Measurements from ENCODE around the gene MRPL34. TPM values are rescaled to one million over a fixed set of nuclear protein-coding genes. Genes with fewer than 3 reads are reported as not detected.

The MRPL34 gene
- total and polyA plus RNA-seq, 10 donors, result 37.5 to 153 (median 74.7) TPM

DNA sequence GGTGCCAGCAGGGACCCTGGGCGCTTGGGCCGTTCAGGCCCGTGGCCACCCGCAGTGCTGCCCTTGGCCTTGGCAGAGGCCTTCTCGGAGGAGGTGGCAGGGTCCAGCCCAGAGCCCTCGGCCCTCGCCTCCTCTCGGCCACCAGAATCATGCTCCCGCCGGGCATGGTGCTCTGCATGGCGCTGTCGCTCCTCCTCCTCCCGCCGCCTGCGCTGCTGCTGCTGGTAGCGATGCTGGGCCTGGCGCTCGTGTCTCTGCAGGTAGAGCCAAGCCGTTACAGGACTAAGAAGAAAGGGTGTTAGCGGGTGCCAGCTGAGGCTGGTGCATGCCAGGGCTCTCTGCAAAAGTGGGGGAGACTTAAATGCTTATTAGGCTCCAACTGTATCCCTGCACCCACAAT, 19.5 kb downstream of the MRPL34 start:
- no peak overlapping the region for H3K27ac ChIP-seq
- H3K4me3 ChIP-seq, result no peak overlapping the region
- TF ChIP-seq POLR2A (IDR thresholded peaks at IDR 0.05), result no peak
- TF ChIP-seq POLR2AphosphoS5 (IDR thresholded peaks at IDR 0.05), result peak in 1 of 3 donors; percentile 38
- WGBS, 5 donors, result 92 to 97% (median 95%) methylated on average over 13 to 20 of the region's 20 CpGs
- peaks cover 0 to 38% (median 21%) of the 10 kb centered on the region in 6 donors for H3K36me3 ChIP-seq
- DNase-seq, result no peak
- peaks cover 0 to 21% (median 15%) of the 10 kb centered on the region in 7 donors for H3K27me3 ChIP-seq (replicated peaks in 1 of 7)
- peaks cover 8 to 47% (median 29%) of the 10 kb centered on the region in 6 donors for H3K4me1 ChIP-seq
- intact Hi-C loops (cut with DNase I; ENCODE audit: low total_unique reads), result no loop called here
- H3K9me3 ChIP-seq, result no peaks in the 10 kb centered on the region

DNA sequence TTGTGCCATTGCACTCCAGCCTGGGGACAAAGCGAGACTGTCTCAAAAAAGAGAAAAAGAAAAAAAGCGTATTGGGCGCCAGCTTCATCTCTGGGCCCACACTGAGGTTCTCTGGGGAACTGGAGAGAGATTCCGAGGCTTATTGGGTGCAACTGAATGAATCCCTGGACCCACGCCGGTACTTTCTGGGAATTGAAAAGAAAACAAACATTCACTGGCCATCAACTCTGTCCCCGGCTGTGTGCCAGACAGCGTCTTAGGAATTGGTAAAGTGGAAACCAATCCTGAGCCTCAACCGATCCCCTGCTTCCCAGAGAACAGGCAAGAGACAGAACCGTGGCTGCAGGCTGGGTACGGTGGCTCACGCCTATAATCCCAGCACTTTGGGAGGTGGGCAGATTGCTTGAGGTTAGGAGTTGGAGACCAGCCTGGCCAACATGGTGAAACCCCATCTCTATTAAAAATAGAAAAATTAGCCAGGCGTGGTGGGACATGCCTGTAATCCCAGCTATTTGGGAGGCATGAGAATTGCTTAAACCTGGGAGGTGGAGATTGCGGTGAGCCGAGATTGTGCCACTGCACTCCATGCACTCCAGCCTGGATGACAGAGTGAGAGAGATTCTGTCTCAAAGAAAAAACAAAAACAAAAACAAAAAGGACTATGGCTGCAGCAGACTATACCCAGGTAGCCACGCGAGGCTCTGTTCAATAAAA, 20.4 kb downstream of the MRPL34 start:
- no peak overlapping the region for H3K27ac ChIP-seq
- no peak for DNase-seq
- peaks cover 0 to 33% (median 12%) of the 10 kb centered on the region in 6 donors for H3K36me3 ChIP-seq
- no peak overlapping the region for H3K4me3 ChIP-seq
- H3K9me3 ChIP-seq, result no peaks in the 10 kb centered on the region
- TF ChIP-seq POLR2A (IDR thresholded peaks at IDR 0.05), result no peak
- TF ChIP-seq POLR2AphosphoS5 (IDR thresholded peaks at IDR 0.05), result no peak
- TF ChIP-seq, protein P1, sequence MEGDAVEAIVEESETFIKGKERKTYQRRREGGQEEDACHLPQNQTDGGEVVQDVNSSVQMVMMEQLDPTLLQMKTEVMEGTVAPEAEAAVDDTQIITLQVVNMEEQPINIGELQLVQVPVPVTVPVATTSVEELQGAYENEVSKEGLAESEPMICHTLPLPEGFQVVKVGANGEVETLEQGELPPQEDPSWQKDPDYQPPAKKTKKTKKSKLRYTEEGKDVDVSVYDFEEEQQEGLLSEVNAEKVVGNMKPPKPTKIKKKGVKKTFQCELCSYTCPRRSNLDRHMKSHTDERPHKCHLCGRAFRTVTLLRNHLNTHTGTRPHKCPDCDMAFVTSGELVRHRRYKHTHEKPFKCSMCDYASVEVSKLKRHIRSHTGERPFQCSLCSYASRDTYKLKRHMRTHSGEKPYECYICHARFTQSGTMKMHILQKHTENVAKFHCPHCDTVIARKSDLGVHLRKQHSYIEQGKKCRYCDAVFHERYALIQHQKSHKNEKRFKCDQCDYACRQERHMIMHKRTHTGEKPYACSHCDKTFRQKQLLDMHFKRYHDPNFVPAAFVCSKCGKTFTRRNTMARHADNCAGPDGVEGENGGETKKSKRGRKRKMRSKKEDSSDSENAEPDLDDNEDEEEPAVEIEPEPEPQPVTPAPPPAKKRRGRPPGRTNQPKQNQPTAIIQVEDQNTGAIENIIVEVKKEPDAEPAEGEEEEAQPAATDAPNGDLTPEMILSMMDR (IDR thresholded peaks at IDR 0.05 in 8 of 11, conservative IDR thresholded peaks at IDR 0.05 in 3 of 11), result no peak
- peaks cover 8 to 49% (median 29%) of the 10 kb centered on the region in 6 donors for H3K4me1 ChIP-seq
- 86 to 97% (median 91%) methylated on average over 17 of the region's 17 CpGs for WGBS, 5 donors
- intact Hi-C loops (cut with DNase I; ENCODE audit: low total_unique reads), result no loop called here
- H3K27me3 ChIP-seq (replicated peaks in 1 of 7), result peaks cover 0 to 30% (median 21%) of the 10 kb centered on the region in 7 donors

DNA sequence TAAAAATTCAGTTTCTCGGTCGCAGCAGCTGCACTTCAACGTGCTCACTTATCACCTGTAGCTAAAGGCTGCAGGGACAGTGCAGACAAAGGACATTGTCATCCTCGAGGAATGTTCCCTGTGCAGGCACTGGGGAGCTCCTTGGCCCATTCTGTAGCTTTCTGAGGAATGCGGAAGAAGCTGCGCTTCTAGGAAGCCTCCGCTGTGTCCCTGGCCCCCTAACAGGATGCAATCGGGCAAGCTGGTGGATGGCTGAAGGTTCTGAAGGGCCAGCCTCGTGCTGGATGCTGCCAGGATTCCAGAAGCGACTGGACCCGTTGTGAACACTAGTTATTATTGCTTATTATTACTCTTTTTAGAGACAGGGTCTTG, 20.9 kb downstream of the MRPL34 start:
- Histone ChIP-seq H3K4me1 (peaks cover 8 to 49% (median 29%) of the 10 kb centered on the region in 6 donors), H3K27ac (no peak overlapping the region), H3K9me3 (no peaks in the 10 kb centered on the region), H3K27me3 (replicated peaks in 1 of 7) (peaks cover 0 to 35% (median 21%) of the 10 kb centered on the region in 7 donors), H3K36me3 (peaks cover 0 to 28% (median 6%) of the 10 kb centered on the region in 6 donors), H3K4me3 (no peak overlapping the region)
- WGBS, 5 donors, result 79 to 90% (median 88%) methylated on average over 11 of the region's 11 CpGs
- DNase-seq, result no peak
- TF ChIP-seq POLR2A (IDR thresholded peaks at IDR 0.05), result no peak
- TF ChIP-seq, protein P1 (IDR thresholded peaks at IDR 0.05 in 8 of 11, conservative IDR thresholded peaks at IDR 0.05 in 3 of 11), result no peak
- TF ChIP-seq POLR2AphosphoS5 (IDR thresholded peaks at IDR 0.05), result no peak
- intact Hi-C loops (cut with DNase I; ENCODE audit: low total_unique reads), result no loop called here

- no peak overlapping the region for H3K4me3 ChIP-seq
- 88 to 96% (median 92%) methylated on average over 14 to 27 of the region's 27 CpGs for WGBS, 5 donors
- H3K4me1 ChIP-seq, result peaks cover 8 to 49% (median 29%) of the 10 kb centered on the region in 6 donors
- peaks cover 0 to 22% (median 4%) of the 10 kb centered on the region in 6 donors for H3K36me3 ChIP-seq
- TF ChIP-seq, protein P1 (IDR thresholded peaks at IDR 0.05 in 8 of 11, conservative IDR thresholded peaks at IDR 0.05 in 3 of 11), result no peak
- TF ChIP-seq POLR2AphosphoS5 (IDR thresholded peaks at IDR 0.05), result peak in 1 of 3 donors; percentile 11
- H3K27ac ChIP-seq, result no peak overlapping the region
- H3K27me3 ChIP-seq (replicated peaks in 1 of 7), result peaks cover 0 to 35% (median 21%) of the 10 kb centered on the region in 7 donors
- H3K9me3 ChIP-seq, result no peaks in the 10 kb centered on the region
- intact Hi-C loops (cut with DNase I; ENCODE audit: low total_unique reads), result no loop called here
- no peak for DNase-seq
These were observed 21.5 kb downstream of the MRPL34 start for GRCh38 chr19:17327068-17327653.
